H1 (cell line): Measurements from ENCODE around the gene TTYH2. TPM values are rescaled to one million over a fixed set of nuclear protein-coding genes. Genes with fewer than 3 reads are reported as not detected.

Experiments used
- CTCF ChIA-PET: fragments of 300-600 bp; sonication (Branson Sonifier 250); formaldehyde crosslinking; loops from one replicate; lab custom pipeline; 2021; ENCODE audit not compliant: partially characterized antibody; lab: Charles Lee
- POLR2A ChIA-PET: fragments of 300-600 bp; sonication (Branson Sonifier 250); formaldehyde crosslinking; loops from one replicate; lab custom pipeline; 2021; ENCODE audit warnings: inconsistent platforms; ENCODE audit not compliant: partially characterized antibody; lab: Charles Lee
- DNase-seq, 2 experiments: peaks; one replicate each; pipeline versions ENCODE4 v3.0.0 to v3.0.0-alpha.2; 2010 to 2022; ENCODE audit warnings: low spot score in 2 of 2, low read depth in 1 of 2, mixed read lengths in 1 of 2
- FAIRE-seq: peaks from 2 replicates; lab custom pipeline; 2011; peaks lifted over from hg19 to GRCh38; lab: Jason Lieb, UNC
- H2AFZ ChIP-seq: 2 replicates; pipeline ENCODE4 v1.8.1; 2012; ENCODE audit warnings: low read length, inconsistent platforms
- H2AK5ac ChIP-seq: 2 replicates; pipeline ENCODE4 v1.6.1; 2013; ENCODE audit warnings: low read depth, low read length
- H2BK120ac ChIP-seq: replicated peaks from 2 replicates; pipeline ENCODE3; 2013; ENCODE audit warnings: low read depth, low read length, inconsistent platforms
- H2BK12ac ChIP-seq: 2 replicates; pipeline ENCODE4 v1.6.1; 2013; ENCODE audit warnings: low read depth, low read length
- H2BK15ac ChIP-seq: 2 replicates; pipeline ENCODE4 v1.6.1; 2013; ENCODE audit warnings: low read length
- H2BK20ac ChIP-seq: 2 replicates; pipeline ENCODE4 v1.6.1; 2013; ENCODE audit warnings: low read length
- H2BK5ac ChIP-seq: 2 replicates; pipeline ENCODE4 v1.6.1; 2013; ENCODE audit warnings: low read depth, low read length
- H3K14ac ChIP-seq: 2 replicates; pipeline ENCODE4 v1.6.1; 2013; ENCODE audit warnings: inconsistent platforms; ENCODE audit not compliant: insufficient read length
- H3K18ac ChIP-seq: 2 replicates; pipeline ENCODE4 v1.6.1; 2013; ENCODE audit warnings: low read length; ENCODE audit errors: extremely low read depth
- H3K23ac ChIP-seq: 2 replicates; pipeline ENCODE4 v1.6.1; 2013; ENCODE audit warnings: inconsistent platforms; ENCODE audit not compliant: insufficient read length
- H3K23me2 ChIP-seq: 2 replicates; pipeline ENCODE4 v1.6.1; 2013; ENCODE audit warnings: low read depth, low read length
- H3K27ac ChIP-seq: 2 replicates; pipeline ENCODE4 v1.6.1; 2011; ENCODE audit warnings: low read depth, low read length, inconsistent platforms
- H3K27me3 ChIP-seq, 4 experiments: replicated peaks in 1 of 4; 1 replicate in 1 of 4; 2 replicates in 3 of 4; pipeline versions ENCODE4 v1.6.1 to v1.8.1; 2011 to 2013; ENCODE audit warnings: low read length in 3 of 4, mild to moderate bottlenecking in 3 of 4, inconsistent platforms in 2 of 4, mixed read lengths in 2 of 4, moderate library complexity in 1 of 4; ENCODE audit not compliant: control insufficient read depth in 3 of 4, insufficient read depth in 3 of 4; ENCODE audit errors: extremely low read depth in 1 of 4
- H3K36me3 ChIP-seq, 4 experiments: 2 replicates each; pipeline versions ENCODE4 v1.6.1 to v1.8.1; 2011 to 2013; ENCODE audit warnings: mild to moderate bottlenecking in 4 of 4, low read length in 3 of 4, moderate library complexity in 2 of 4, control low read depth in 1 of 4, inconsistent platforms in 1 of 4; ENCODE audit not compliant: insufficient read depth in 4 of 4, control insufficient read depth in 2 of 4
- H3K4ac ChIP-seq: replicated peaks from 2 replicates; pipeline ENCODE3; 2013; ENCODE audit warnings: low read length, low read depth, mixed read lengths, inconsistent platforms; ENCODE audit not compliant: insufficient read length
- H3K4me1 ChIP-seq, 4 experiments: replicated peaks in 1 of 4; 1 replicate in 1 of 4; 2 replicates in 3 of 4; pipeline versions ENCODE4 v1.6.1 to v1.8.1; 2011 to 2013; ENCODE audit warnings: low read length in 3 of 4, inconsistent platforms in 2 of 4, mixed read lengths in 1 of 4; ENCODE audit not compliant: insufficient read depth in 4 of 4, control insufficient read depth in 3 of 4
- H3K4me2 ChIP-seq, 2 experiments: 2 replicates each; pipeline versions ENCODE4 v1.6.1 to v1.8.1; 2011 to 2013; ENCODE audit warnings: low read depth in 2 of 2, low read length in 2 of 2, control low read depth in 1 of 2, inconsistent platforms in 1 of 2, mild to moderate bottlenecking in 1 of 2; ENCODE audit not compliant: insufficient read depth in 1 of 2
- H3K4me3 ChIP-seq, 4 experiments: fragments of 200-600, 300-600 bp in 1 of 4; sonication (generic), shearing (Covaris generic), sonication (Bioruptor Twin) in 1 of 4; 2 replicates each; pipeline versions ENCODE4 v1.5.1 to v1.8.1; 2011 to 2016; ENCODE audit warnings: low read length in 4 of 4, low read depth in 3 of 4, control low read depth in 2 of 4, inconsistent platforms in 2 of 4, mild to moderate bottlenecking in 2 of 4, mixed read lengths in 1 of 4, moderate library complexity in 1 of 4; ENCODE audit not compliant: insufficient read depth in 2 of 4; ENCODE audit errors: extremely low read depth in 1 of 4
- H3K56ac ChIP-seq: replicated peaks from 2 replicates; pipeline ENCODE3; 2013; ENCODE audit warnings: low read depth, mild to moderate bottlenecking, mixed read lengths, low read length, inconsistent platforms; ENCODE audit not compliant: insufficient read length
- H3K79me1 ChIP-seq: 2 replicates; pipeline ENCODE4 v1.6.1; 2013; ENCODE audit warnings: low read depth, low read length, control low read depth
- H3K79me2 ChIP-seq, 2 experiments: 2 replicates each; pipeline versions ENCODE4 v1.6.1 to v1.8.1; 2012 to 2013; ENCODE audit warnings: low read length in 2 of 2, mild to moderate bottlenecking in 2 of 2, inconsistent platforms in 1 of 2; ENCODE audit not compliant: insufficient read depth in 2 of 2, control insufficient read depth in 1 of 2
- H3K9ac ChIP-seq, 4 experiments: replicated peaks in 1 of 4; 1 replicate in 1 of 4; 2 replicates in 3 of 4; pipeline versions ENCODE4 v1.6.1 to v1.8.1; 2011 to 2013; ENCODE audit warnings: low read depth in 3 of 4, low read length in 3 of 4, control low read depth in 2 of 4, mild to moderate bottlenecking in 2 of 4, moderate library complexity in 2 of 4, inconsistent platforms in 1 of 4; ENCODE audit errors: extremely low read depth in 1 of 4
- H3K9me3 ChIP-seq, 2 experiments: 2 replicates each; pipeline versions ENCODE4 v1.6.1 to v1.8.1; 2012 to 2013; ENCODE audit warnings: mild to moderate bottlenecking in 2 of 2, moderate library complexity in 2 of 2, control low read depth in 1 of 2, inconsistent platforms in 1 of 2, low read depth in 1 of 2, low read length in 1 of 2, mixed read lengths in 1 of 2; ENCODE audit not compliant: insufficient read depth in 2 of 2
- H4K20me1 ChIP-seq, 2 experiments: replicated peaks in 1 of 2; 2 replicates each; pipeline versions ENCODE3 to v1.8.1; 2011 to 2013; ENCODE audit warnings: inconsistent platforms in 2 of 2, low read length in 2 of 2, mild to moderate bottlenecking in 1 of 2; ENCODE audit not compliant: insufficient read depth in 2 of 2, control insufficient read depth in 1 of 2
- H4K5ac ChIP-seq: 2 replicates; pipeline ENCODE4 v1.6.1; 2013; ENCODE audit warnings: low read length, low read depth, mixed read lengths, inconsistent platforms; ENCODE audit not compliant: insufficient read length
- H4K8ac ChIP-seq: 2 replicates; pipeline ENCODE4 v1.8.0; 2013; ENCODE audit warnings: mild to moderate bottlenecking, moderate library complexity, low read length, inconsistent platforms; ENCODE audit not compliant: insufficient read depth; ENCODE audit errors: extremely low read depth
- H4K91ac ChIP-seq: replicated peaks from 2 replicates; pipeline ENCODE3; 2013; ENCODE audit warnings: low read length, mixed read lengths, inconsistent platforms; ENCODE audit not compliant: insufficient read length
- TCF12 ChIP-seq: IDR thresholded peaks from 2 replicates; pipeline ENCODE4 v1.6.1; 2011; ENCODE audit warnings: low read depth, mild to moderate bottlenecking, low read length
- WGBS, 2 experiments: shearing (Covaris generic) in 1 of 2; methylation state at CpG; one replicate each; pipeline versions ENCODE4 v1.1.6 to v1.1.7; 2013 to 2015; ENCODE audit warnings: low lambda C conversion rate in 2 of 2, mixed read lengths in 2 of 2, inconsistent platforms in 1 of 2, low coverage in 1 of 2, missing lambda C conversion rate in 1 of 2; ENCODE audit not compliant: insufficient replicate concordance in 2 of 2, insufficient coverage in 1 of 2, insufficient read length in 1 of 2; ENCODE audit errors: extremely low coverage in 1 of 2, missing lambda C conversion rate in 1 of 2; 5-methylcytosine and 5-hydroxymethylcytosine counted together
- polyA plus RNA-seq, 7 experiments: library from polyadenylated mRNA; depleted of rRNA in 3 of 7; stranded (reverse) in 5 of 7; unstranded in 2 of 7; fragments of >200 nt in 5 of 7; fragments of 200-250 nt in 2 of 7; gene quantifications; 1 replicate in 5 of 7; 2 replicates in 1 of 7; 4 replicates in 1 of 7; pipeline versions ENCODE4 v1.2.1 to v1.2.3, GENCODE V29; 2011 to 2013; ENCODE audit warnings: missing spikeins in 2 of 7, mixed read lengths in 2 of 7
- total RNA-seq: library from RNA; stranded (reverse); fragmentation: NEBNext Ultra II Directional; extraction: Animal tissue kit (Norgen Biotek cat#: 25700); gene quantifications from 2 replicates; pipeline ENCODE4 v1.2.1, GENCODE V29; 2021
- TF ChIP-seq, protein P1 (sequence below): IDR thresholded peaks from 2 replicates; pipeline ENCODE4 v1.6.1; 2012; ENCODE audit warnings: inconsistent platforms

The TTYH2 gene
- total and polyA plus RNA-seq, 2 of the 8 experiments (the other 6 are each of a cell fraction or from before 2014, with no cell fraction given), result 3.2 to 9.2 TPM

DNA sequence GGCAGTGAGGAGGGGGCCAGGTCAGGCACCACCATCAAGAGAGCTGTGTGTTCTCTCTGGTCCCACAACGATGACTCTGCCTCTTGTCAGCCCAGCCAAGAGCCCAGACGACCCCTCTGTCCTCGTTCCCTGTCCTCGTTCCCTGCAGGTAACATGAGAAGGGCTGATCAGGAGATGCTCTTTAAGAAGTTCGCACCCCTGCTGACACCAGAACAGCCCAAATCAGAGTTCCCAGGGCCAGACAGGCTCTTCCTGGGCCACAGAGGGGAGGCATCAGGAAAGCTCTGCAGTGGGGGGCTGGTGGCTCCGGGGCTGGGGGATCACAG, 47.1 kb downstream of the TTYH2 start:
- no peaks in the 10 kb centered on the region for H4K20me1 ChIP-seq
- H3K36me3 ChIP-seq, result no peaks in the 10 kb centered on the region
- H3K23me2 ChIP-seq, result no peaks in the 10 kb centered on the region; the same call in 1 of the 2 replicates
- H3K79me2 ChIP-seq, result no peaks in the 10 kb centered on the region
- H3K4ac ChIP-seq, result no peak overlapping the region
- H2BK15ac ChIP-seq, result 0 out of 2 replicates have a peak overlapping the region, but pooled peaks have one; percentile 8
- no peak overlapping the region for H3K9ac ChIP-seq
- DNase-seq (peak in 1 of 2 experiments; percentile 61), FAIRE-seq (peak; percentile 69)
- H2AFZ ChIP-seq, result peak overlapping the region; percentile 59; the same call in 1 of the 2 replicates
- peak overlapping the region in 2 of 4 experiments; percentile 2 to 25; a peak in 1 of 8 replicates for H3K4me3 ChIP-seq
- H3K27me3 ChIP-seq, result no peaks in the 10 kb centered on the region
- no peaks in the 10 kb centered on the region for H3K9me3 ChIP-seq
- TF ChIP-seq TCF12, result no peak
- TF ChIP-seq, protein P1, sequence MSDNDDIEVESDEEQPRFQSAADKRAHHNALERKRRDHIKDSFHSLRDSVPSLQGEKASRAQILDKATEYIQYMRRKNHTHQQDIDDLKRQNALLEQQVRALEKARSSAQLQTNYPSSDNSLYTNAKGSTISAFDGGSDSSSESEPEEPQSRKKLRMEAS, result peak; percentile 21; the same call in 1 of the 2 replicates
- H2AK5ac ChIP-seq, result no peak overlapping the region
- H3K79me1 ChIP-seq, result no peaks in the 10 kb centered on the region
- no peak overlapping the region for H3K23ac ChIP-seq
- peak overlapping the region; percentile 73; the same call in 1 of the 2 replicates for H2BK20ac ChIP-seq
- no peak overlapping the region for H2BK120ac ChIP-seq
- H3K4me1 ChIP-seq, result peaks cover 0 to 21% (median 13%) of the 10 kb centered on the region in 4 experiments; a peak in 6 of 7 replicates
- no peak overlapping the region for H3K27ac ChIP-seq
- 33% methylated on average over 6 of the region's 6 CpGs; no CpG with 5 or more reads in 1 of the 2 experiments for WGBS, 2 experiments
- no peak overlapping the region for H3K14ac ChIP-seq
- H2BK12ac ChIP-seq, result peak overlapping the region; percentile 83; the same call in 1 of the 2 replicates
- H4K91ac ChIP-seq, result no peak overlapping the region
- POLR2A ChIA-PET, result interaction anchor here (0.9 to 3.5 kb wide), 7 partner anchors 9 to 55 kb away, joined by 3 to 12 read pairs (median 7); no protein-coding TSS in a partner anchor
- H3K56ac ChIP-seq, result no peak overlapping the region
- 0 out of 2 replicates have a peak overlapping the region, but pooled peaks have one; percentile 82 for H4K8ac ChIP-seq
- peak overlapping the region; percentile 94 for H2BK5ac ChIP-seq
- peak overlapping the region; percentile 38 to 55 for H3K4me2 ChIP-seq
- CTCF ChIA-PET, result interaction anchor here (0.9 to 4.1 kb wide), 14 partner anchors 9 to 272 kb away, joined by 3 to 16 read pairs (median 3); no protein-coding TSS in a partner anchor
- H3K18ac ChIP-seq, result peak overlapping the region; percentile 76
- H4K5ac ChIP-seq, result no peak overlapping the region
